ENCODE measurements around the gene PARVG.

The PARVG gene

GRCh38 chr22:44195189-44195871, 14.6 kb downstream of the PARVG start:
- H3K9me3 ChIP-seq (ENCODE audit: control insufficient read depth, insufficient read depth, low read length) = no peaks in the 10 kb centered on the region
- no peak overlapping the region for H3K27ac ChIP-seq (ENCODE audit: low read length)
- H3K4me1 ChIP-seq (ENCODE audit: control insufficient read depth, insufficient read depth, low read length) = no peaks in the 10 kb centered on the region; the same call in 1 of the 2 replicates
- no peaks in the 10 kb centered on the region; the same call in 1 of the 2 replicates for H3K36me3 ChIP-seq (ENCODE audit: control insufficient read depth, insufficient read depth, low read length)
- H3K4me3 ChIP-seq (ENCODE audit: low read length) = no peak overlapping the region
- DNase-seq (ENCODE audit: low read depth, low spot score) = no peak
- no peaks in the 10 kb centered on the region for H3K27me3 ChIP-seq (ENCODE audit: control insufficient read depth, insufficient read depth, low read length)
- WGBS (ENCODE audit: insufficient coverage, insufficient read length) = no CpG with 5 or more reads among the region's 5 CpGs

GRCh38 chr22:44196241-44196640, 15.5 kb downstream of the PARVG start:
- Histone ChIP-seq H3K9me3 (ENCODE audit: control insufficient read depth, insufficient read depth, low read length) (no peaks in the 10 kb centered on the region), H3K36me3 (ENCODE audit: control insufficient read depth, insufficient read depth, low read length) (no peaks in the 10 kb centered on the region; the same call in 1 of the 2 replicates), H3K27ac (ENCODE audit: low read length) (no peak overlapping the region), H3K4me3 (ENCODE audit: low read length) (no peak overlapping the region), H3K27me3 (ENCODE audit: control insufficient read depth, insufficient read depth, low read length) (no peaks in the 10 kb centered on the region), H3K4me1 (ENCODE audit: control insufficient read depth, insufficient read depth, low read length) (no peaks in the 10 kb centered on the region; the same call in 1 of the 2 replicates)
- DNase-seq (ENCODE audit: low read depth, low spot score) = no peak
- WGBS (ENCODE audit: insufficient coverage, insufficient read length) = no CpG with 5 or more reads among the region's 9 CpGs

GRCh38 chr22:44196731-44197131, 16.0 kb downstream of the PARVG start:
- Histone ChIP-seq H3K4me3 (ENCODE audit: low read length) (no peak overlapping the region), H3K36me3 (ENCODE audit: control insufficient read depth, insufficient read depth, low read length) (no peaks in the 10 kb centered on the region; the same call in 1 of the 2 replicates), H3K4me1 (ENCODE audit: control insufficient read depth, insufficient read depth, low read length) (no peaks in the 10 kb centered on the region; the same call in 1 of the 2 replicates), H3K27ac (ENCODE audit: low read length) (no peak overlapping the region), H3K9me3 (ENCODE audit: control insufficient read depth, insufficient read depth, low read length) (no peaks in the 10 kb centered on the region), H3K27me3 (ENCODE audit: control insufficient read depth, insufficient read depth, low read length) (no peaks in the 10 kb centered on the region)
- no CpG with 5 or more reads among the region's 10 CpGs for WGBS (ENCODE audit: insufficient coverage, insufficient read length)
- no peak for DNase-seq (ENCODE audit: low read depth, low spot score)

GRCh38 chr22:44197271-44197670, 16.5 kb downstream of the PARVG start:
- Histone ChIP-seq H3K27ac (ENCODE audit: low read length) (no peak overlapping the region), H3K27me3 (ENCODE audit: control insufficient read depth, insufficient read depth, low read length) (no peaks in the 10 kb centered on the region), H3K4me3 (ENCODE audit: low read length) (no peak overlapping the region), H3K4me1 (ENCODE audit: control insufficient read depth, insufficient read depth, low read length) (no peaks in the 10 kb centered on the region; the same call in 1 of the 2 replicates), H3K9me3 (ENCODE audit: control insufficient read depth, insufficient read depth, low read length) (no peaks in the 10 kb centered on the region), H3K36me3 (ENCODE audit: control insufficient read depth, insufficient read depth, low read length) (no peaks in the 10 kb centered on the region; the same call in 1 of the 2 replicates)
- DNase-seq (ENCODE audit: low read depth, low spot score) = no peak
- no CpG with 5 or more reads among the region's 2 CpGs for WGBS (ENCODE audit: insufficient coverage, insufficient read length)

GRCh38 chr22:44199164-44199563, 18.4 kb downstream of the PARVG start:
- Histone ChIP-seq H3K36me3 (ENCODE audit: control insufficient read depth, insufficient read depth, low read length) (no peaks in the 10 kb centered on the region), H3K4me3 (ENCODE audit: low read length) (no peak overlapping the region), H3K27me3 (ENCODE audit: control insufficient read depth, insufficient read depth, low read length) (no peaks in the 10 kb centered on the region), H3K4me1 (ENCODE audit: control insufficient read depth, insufficient read depth, low read length) (no peaks in the 10 kb centered on the region; the same call in 1 of the 2 replicates), H3K27ac (ENCODE audit: low read length) (no peak overlapping the region), H3K9me3 (ENCODE audit: control insufficient read depth, insufficient read depth, low read length) (no peaks in the 10 kb centered on the region)
- DNase-seq (ENCODE audit: low read depth, low spot score) = no peak
- WGBS (ENCODE audit: insufficient coverage, insufficient read length) = no CpG with 5 or more reads among the region's 2 CpGs

- Histone ChIP-seq H3K9me3 (ENCODE audit: control insufficient read depth, insufficient read depth, low read length) (no peaks in the 10 kb centered on the region), H3K4me3 (ENCODE audit: low read length) (no peak overlapping the region), H3K36me3 (ENCODE audit: control insufficient read depth, insufficient read depth, low read length) (no peaks in the 10 kb centered on the region), H3K27me3 (ENCODE audit: control insufficient read depth, insufficient read depth, low read length) (no peaks in the 10 kb centered on the region), H3K4me1 (ENCODE audit: control insufficient read depth, insufficient read depth, low read length) (no peaks in the 10 kb centered on the region; the same call in 1 of the 2 replicates), H3K27ac (ENCODE audit: low read length) (no peak overlapping the region)
- WGBS (ENCODE audit: insufficient coverage, insufficient read length) = no CpG with 5 or more reads among the region's 5 CpGs
- no peak for DNase-seq (ENCODE audit: low read depth, low spot score)
These were observed 19.1 kb downstream of the PARVG start for GRCh38 chr22:44199866-44200265.

GRCh38 chr22:44200451-44200850, 19.7 kb downstream of the PARVG start:
- H3K27ac ChIP-seq (ENCODE audit: low read length) = no peak overlapping the region
- WGBS (ENCODE audit: insufficient coverage, insufficient read length) = no CpG with 5 or more reads among the region's 6 CpGs
- H3K36me3 ChIP-seq (ENCODE audit: control insufficient read depth, insufficient read depth, low read length) = no peaks in the 10 kb centered on the region
- DNase-seq (ENCODE audit: low read depth, low spot score) = no peak
- H3K4me1 ChIP-seq (ENCODE audit: control insufficient read depth, insufficient read depth, low read length) = no peaks in the 10 kb centered on the region; the same call in 1 of the 2 replicates
- H3K9me3 ChIP-seq (ENCODE audit: control insufficient read depth, insufficient read depth, low read length) = no peaks in the 10 kb centered on the region
- no peaks in the 10 kb centered on the region for H3K27me3 ChIP-seq (ENCODE audit: control insufficient read depth, insufficient read depth, low read length)
- H3K4me3 ChIP-seq (ENCODE audit: low read length) = no peak overlapping the region

- Histone ChIP-seq H3K4me3 (ENCODE audit: low read length) (no peak overlapping the region), H3K36me3 (ENCODE audit: control insufficient read depth, insufficient read depth, low read length) (no peaks in the 10 kb centered on the region), H3K9me3 (ENCODE audit: control insufficient read depth, insufficient read depth, low read length) (no peaks in the 10 kb centered on the region), H3K4me1 (ENCODE audit: control insufficient read depth, insufficient read depth, low read length) (no peaks in the 10 kb centered on the region; the same call in 1 of the 2 replicates), H3K27ac (ENCODE audit: low read length) (no peak overlapping the region), H3K27me3 (ENCODE audit: control insufficient read depth, insufficient read depth, low read length) (no peaks in the 10 kb centered on the region)
- DNase-seq (ENCODE audit: low read depth, low spot score) = no peak
- WGBS (ENCODE audit: insufficient coverage, insufficient read length) = no CpG with 5 or more reads among the region's 17 CpGs
These were observed 20.3 kb downstream of the PARVG start for GRCh38 chr22:44200855-44201550.

- no peak for DNase-seq (ENCODE audit: low read depth, low spot score)
- H3K4me3 ChIP-seq (ENCODE audit: low read length) = no peak overlapping the region
- no peaks in the 10 kb centered on the region; the same call in 1 of the 2 replicates for H3K4me1 ChIP-seq (ENCODE audit: control insufficient read depth, insufficient read depth, low read length)
- H3K36me3 ChIP-seq (ENCODE audit: control insufficient read depth, insufficient read depth, low read length) = no peaks in the 10 kb centered on the region
- H3K9me3 ChIP-seq (ENCODE audit: control insufficient read depth, insufficient read depth, low read length) = no peaks in the 10 kb centered on the region
- H3K27ac ChIP-seq (ENCODE audit: low read length) = no peak overlapping the region
- WGBS (ENCODE audit: insufficient coverage, insufficient read length) = no CpG with 5 or more reads among the region's 12 CpGs
- H3K27me3 ChIP-seq (ENCODE audit: control insufficient read depth, insufficient read depth, low read length) = no peaks in the 10 kb centered on the region
These were observed 20.9 kb downstream of the PARVG start for GRCh38 chr22:44201665-44202064.

GRCh38 chr22:44202261-44202789, 21.6 kb downstream of the PARVG start:
- DNase-seq (ENCODE audit: low read depth, low spot score) = no peak
- Histone ChIP-seq H3K9me3 (ENCODE audit: control insufficient read depth, insufficient read depth, low read length) (no peaks in the 10 kb centered on the region), H3K27me3 (ENCODE audit: control insufficient read depth, insufficient read depth, low read length) (no peaks in the 10 kb centered on the region), H3K4me1 (ENCODE audit: control insufficient read depth, insufficient read depth, low read length) (no peaks in the 10 kb centered on the region; the same call in 1 of the 2 replicates), H3K27ac (ENCODE audit: low read length) (no peak overlapping the region), H3K4me3 (ENCODE audit: low read length) (no peak overlapping the region), H3K36me3 (ENCODE audit: control insufficient read depth, insufficient read depth, low read length) (no peaks in the 10 kb centered on the region)
- no CpG with 5 or more reads among the region's 11 CpGs for WGBS (ENCODE audit: insufficient coverage, insufficient read length)

Data from iPS DF 6.9 (cell line).